ENCODE data around the gene IRAK2. TPM values are rescaled to one million over a fixed set of nuclear protein-coding genes. Genes with fewer than 3 reads are reported as not detected.

Gene IRAK2
- total and polyA plus RNA-seq, 2 donors = 3.3 to 3.9 TPM

DNA sequence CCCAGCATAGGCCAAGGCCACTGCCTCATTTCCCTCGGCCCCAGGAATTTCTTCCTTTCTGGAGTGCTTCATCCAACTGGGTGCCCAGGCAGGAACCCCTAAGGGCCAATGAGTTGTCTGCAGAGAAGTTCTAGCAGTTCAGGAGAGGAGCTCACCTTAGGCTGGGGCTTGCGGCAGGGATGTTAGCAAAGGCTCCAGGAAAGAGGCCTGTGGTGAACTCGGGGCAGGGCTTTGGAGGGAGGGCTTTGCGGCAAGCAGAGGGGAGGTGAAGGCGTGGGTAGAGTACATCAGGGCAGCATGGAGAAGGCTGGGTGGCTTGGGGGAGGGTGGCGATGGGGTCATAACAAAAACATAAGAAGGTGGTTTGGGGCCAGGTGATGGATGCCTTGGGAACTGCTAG is 126.9 kb downstream of the IRAK2 start:
- Histone ChIP-seq H3K4me1 (ENCODE audit: control insufficient read depth in 2 of 2, insufficient read depth in 2 of 2, low read length in 2 of 2) (peaks cover 0 to 17% of the 10 kb centered on the region in 2 donors), H3K36me3 (ENCODE audit: control insufficient read depth in 2 of 2, insufficient read depth in 2 of 2, low read length in 1 of 2) (peaks cover 24 to 46% of the 10 kb centered on the region in 2 donors), H3K4me3 (ENCODE audit: low read length in 2 of 2) (no peak overlapping the region), H3K27ac (ENCODE audit: low read depth in 1 of 2, low read length in 1 of 2) (no peak overlapping the region), H3K27me3 (ENCODE audit: control insufficient read depth in 2 of 2, insufficient read depth in 1 of 2, low read length in 1 of 2) (no peaks in the 10 kb centered on the region), H3K9me3 (ENCODE audit: control insufficient read depth in 2 of 2, insufficient read depth in 1 of 2, low read length in 1 of 2) (no peaks in the 10 kb centered on the region)
- DNase-seq (ENCODE audit: low read depth in 6 of 9, low spot score in 9 of 9) = no peak
- 90% methylated on average over 6 of the region's 6 CpGs for WGBS

DNA sequence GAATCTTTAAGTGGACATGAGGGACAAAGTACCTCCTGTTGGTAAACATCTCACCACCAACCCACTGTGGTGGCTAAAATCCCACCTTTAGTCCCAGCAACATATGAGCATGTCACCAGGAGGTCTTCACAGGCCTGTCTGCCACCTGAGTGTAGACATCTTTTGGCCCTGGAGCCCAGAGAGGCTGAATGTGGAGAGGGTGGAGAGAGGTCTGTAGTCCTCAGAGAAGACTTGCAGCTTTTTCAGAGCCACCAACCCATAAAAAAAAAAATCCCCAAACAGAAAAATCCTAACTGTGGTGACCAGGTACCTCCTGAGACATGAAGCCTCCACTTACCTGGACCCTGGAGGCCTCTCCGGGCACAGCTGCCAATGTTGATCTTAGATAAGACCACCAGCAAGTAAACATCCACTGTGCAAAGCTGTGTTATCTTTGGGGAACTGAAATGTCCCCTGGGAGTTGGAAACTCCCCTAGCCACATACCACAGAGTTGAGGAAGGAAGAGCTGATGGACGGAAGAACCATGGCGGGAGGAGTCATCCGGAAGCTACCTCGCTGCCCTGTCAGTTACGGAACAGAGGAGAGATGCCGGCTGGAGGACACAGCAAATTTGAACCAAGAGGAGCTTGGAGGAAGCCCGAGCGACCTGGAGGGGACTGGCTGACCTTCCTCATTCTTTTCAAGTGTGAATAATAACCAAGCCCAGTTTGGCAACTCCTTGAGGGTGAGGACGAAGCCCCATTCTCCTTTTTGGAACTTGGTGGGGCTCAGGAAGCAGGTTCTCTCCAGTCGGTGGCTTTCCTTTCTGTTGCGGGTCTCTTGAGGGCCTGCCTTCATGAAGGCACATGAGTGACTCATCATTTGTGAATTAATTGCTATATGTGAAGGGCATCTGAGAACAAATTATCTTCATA is 128.0 kb downstream of the IRAK2 start, which contains the start of gene GHRL:
TSS of gene GHRL (minus strand) at position 443 of the 915 bp plus-strand sequence. CDS start 2,767 bp downstream, outside the sequence.
- 30% methylated on average over 12 of the region's 12 CpGs for WGBS
- Histone ChIP-seq H3K4me3 (ENCODE audit: low read length in 2 of 2) (no peak within 1 kb of the TSS), H3K4me1 (ENCODE audit: control insufficient read depth in 2 of 2, insufficient read depth in 2 of 2, low read length in 2 of 2) (peaks cover 0 to 17% of the 10 kb centered on the region in 2 donors), H3K27me3 (ENCODE audit: control insufficient read depth in 2 of 2, insufficient read depth in 1 of 2, low read length in 1 of 2) (no peaks in the 10 kb centered on the region), H3K27ac (ENCODE audit: low read depth in 1 of 2, low read length in 1 of 2) (no peak within 1 kb of the TSS), H3K36me3 (ENCODE audit: control insufficient read depth in 2 of 2, insufficient read depth in 2 of 2, low read length in 1 of 2) (peaks cover 18 to 37% of the 10 kb centered on the region in 2 donors), H3K9me3 (ENCODE audit: control insufficient read depth in 2 of 2, insufficient read depth in 1 of 2, low read length in 1 of 2) (no peaks in the 10 kb centered on the region)
- peak in 1 of 9 donors; percentile 36 for DNase-seq (ENCODE audit: low read depth in 6 of 9, low spot score in 9 of 9)

Other genes with a start within 250 kb of the IRAK2 start
- 5.7 TPM for gene IL17RC, start 247.8 kb upstream of the IRAK2 start, total RNA-seq
- gene IL17RC, start 247.8 kb upstream of the IRAK2 start, polyA plus RNA-seq = 17.5 TPM
- 19.9 TPM for gene CRELD1, start 231.1 kb upstream of the IRAK2 start, total RNA-seq
- 36.4 TPM for gene CRELD1, start 231.1 kb upstream of the IRAK2 start, polyA plus RNA-seq
- gene PRRT3, start 212.5 kb upstream of the IRAK2 start, total RNA-seq = 1.4 TPM
- 1.6 TPM for gene PRRT3, start 212.5 kb upstream of the IRAK2 start, polyA plus RNA-seq
- gene EMC3, start 178.1 kb upstream of the IRAK2 start, total RNA-seq = 39.3 TPM
- gene EMC3, start 178.1 kb upstream of the IRAK2 start, polyA plus RNA-seq = 35.2 TPM
- gene FANCD2, start 138.5 kb upstream of the IRAK2 start, total RNA-seq = 25.5 TPM
- gene FANCD2, start 138.5 kb upstream of the IRAK2 start, polyA plus RNA-seq = 6.6 TPM
- gene FANCD2OS, start 56.7 kb upstream of the IRAK2 start, total RNA-seq = not detected
- 0.18 TPM for gene FANCD2OS, start 56.7 kb upstream of the IRAK2 start, polyA plus RNA-seq
- gene BRK1, start 49.2 kb upstream of the IRAK2 start, total RNA-seq = 124 TPM
- 222 TPM for gene BRK1, start 49.2 kb upstream of the IRAK2 start, polyA plus RNA-seq
- 40.8 TPM for gene VHL, start 23.1 kb upstream of the IRAK2 start, total RNA-seq
- gene VHL, start 23.1 kb upstream of the IRAK2 start, polyA plus RNA-seq = 78.0 TPM
- 19.2 TPM for gene TATDN2, start 83.5 kb downstream of the IRAK2 start, total RNA-seq
- 24.4 TPM for gene TATDN2, start 83.5 kb downstream of the IRAK2 start, polyA plus RNA-seq
- gene GHRL, start 128.0 kb downstream of the IRAK2 start, total RNA-seq = 2.4 TPM
- gene GHRL, start 128.0 kb downstream of the IRAK2 start, polyA plus RNA-seq = 3.7 TPM
- gene SEC13, start 156.2 kb downstream of the IRAK2 start, total RNA-seq = 112 TPM
- gene SEC13, start 156.2 kb downstream of the IRAK2 start, polyA plus RNA-seq = 63.0 TPM